Epidermal melanocyte (primary cell): Measurements from ENCODE around the gene TCF3.

Experiments used
- DNase-seq: peaks from one replicate; pipeline ENCODE4 v3.0.0; 2011; ENCODE audit warnings: low spot score; ENCODE audit not compliant: insufficient read length

The TCF3 gene

GRCh38 chr19:1587872-1588271, 64.5 kb downstream of the TCF3 start:
- DNase-seq: peak; percentile 98

GRCh38 chr19:1585243-1585580, 67.2 kb downstream of the TCF3 start:
- no peak for DNase-seq

- no peak for DNase-seq
Measured at GRCh38 chr19:1584500-1585242, 67.7 kb downstream of the TCF3 start.

GRCh38 chr19:1582201-1582600, 70.2 kb downstream of the TCF3 start:
- no peak for DNase-seq

- DNase-seq: no peak
Measured at GRCh38 chr19:1580957-1581356, 71.5 kb downstream of the TCF3 start.

- no peak for DNase-seq
Measured at GRCh38 chr19:1580382-1580781, 72.0 kb downstream of the TCF3 start.

- DNase-seq: no peak
Measured at GRCh38 chr19:1579222-1579621, 73.2 kb downstream of the TCF3 start.

- no peak for DNase-seq
Measured at GRCh38 chr19:1577929-1578618, 74.3 kb downstream of the TCF3 start.

- DNase-seq: no peak
Measured at GRCh38 chr19:1577090-1577928, 75.1 kb downstream of the TCF3 start.

GRCh38 chr19:1576242-1577089, 75.9 kb downstream of the TCF3 start:
- no peak for DNase-seq

GRCh38 chr19:1575323-1576241, 76.8 kb downstream of the TCF3 start:
- no peak for DNase-seq

- no peak for DNase-seq
Measured at GRCh38 chr19:1574354-1575136, 77.9 kb downstream of the TCF3 start.

GRCh38 chr19:1572795-1573194, 79.6 kb downstream of the TCF3 start:
- DNase-seq: no peak

- no peak for DNase-seq
Measured at GRCh38 chr19:1571358-1571757, 81.1 kb downstream of the TCF3 start.

GRCh38 chr19:1570836-1571235, 81.6 kb downstream of the TCF3 start:
- no peak for DNase-seq

GRCh38 chr19:1569997-1570396, 82.4 kb downstream of the TCF3 start:
- DNase-seq: no peak

- peak; percentile 94 for DNase-seq
Measured at GRCh38 chr19:1568320-1569019, 83.9 kb downstream of the TCF3 start, which contains the start of gene MEX3D. Gene MEX3D (minus strand): TSS chr19:1568325. CDS start chr19:1568058, 267 bp downstream.

- DNase-seq: no peak
Measured at GRCh38 chr19:1567848-1568227, 84.6 kb downstream of the TCF3 start.
